A549 (cell line): ENCODE data around the gene NRG3. TPM values are rescaled to one million over a fixed set of nuclear protein-coding genes. Genes with fewer than 3 reads are reported as not detected.

ENCODE experiments used
- ATAC-seq, 2 experiments: fragments of 200-7000 bp in 1 of 2; fragments of >200 bp in 1 of 2; cut with Nextera tagmentation in 1 of 2; cut with Tn5 transposase in 1 of 2; 3 replicates each; pipeline versions ENCODE4 v1.8.0 to v1.9.1; 2018 to 2020; ENCODE audit warnings: mild to moderate bottlenecking in 1 of 2, moderate library complexity in 1 of 2
- CTCF ChIA-PET: fragments of 300-600 bp; sonication (Branson Sonifier 250); formaldehyde crosslinking; extraction: SDS; loops from one replicate; lab custom pipeline; 2021; ENCODE audit warnings: antibody characterized with exemption, inconsistent platforms; lab: Yijun Ruan, JAX
- POLR2A ChIA-PET: fragments of 350-600 bp; formaldehyde crosslinking; extraction: SDS; loops from one replicate; lab custom pipeline; 2021; ENCODE audit warnings: antibody characterized with exemption, inconsistent platforms; lab: Yijun Ruan, JAX
- DNase-seq, 2 experiments: peaks; one replicate each; pipeline versions ENCODE4 v3.0.0 to v3.0.0-alpha.2; 2011 to 2016; ENCODE audit warnings: low read depth in 1 of 2, low spot score in 1 of 2
- FAIRE-seq: peaks from 2 replicates; lab custom pipeline; 2011; peaks lifted over from hg19 to GRCh38; lab: Jason Lieb, UNC
- H3K27ac ChIP-seq, 2 experiments: fragments of >200 bp; sonication (Bioruptor Twin); formaldehyde crosslinking; 3 replicates each; pipeline ENCODE4 v1.5.1; 2016 to 2017
- H3K4me1 ChIP-seq: fragments of >200 bp; sonication (Bioruptor Twin); formaldehyde crosslinking; 3 replicates; pipeline ENCODE4 v1.6.1; 2016
- H3K4me2 ChIP-seq: fragments of >200 bp; sonication (Bioruptor Twin); formaldehyde crosslinking; 3 replicates; pipeline ENCODE4 v1.6.1; 2016
- H3K4me3 ChIP-seq: fragments of >200 bp; sonication (Bioruptor Twin); formaldehyde crosslinking; 3 replicates; pipeline ENCODE4 v1.5.1; 2016
- H3K9me3 ChIP-seq: fragments of >200 bp; sonication (Bioruptor Twin); formaldehyde crosslinking; 3 replicates; pipeline ENCODE4 v1.6.1; 2016
- CHD4 ChIP-seq: fragments of 200-600 bp; sonication (generic); IDR thresholded peaks from 2 replicates; pipeline ENCODE4 v1.6.1; 2016; ENCODE audit warnings: antibody characterized with exemption, mild to moderate bottlenecking, borderline replicate concordance
- CTCF ChIP-seq: fragments of >200 bp; sonication (Bioruptor Twin); formaldehyde crosslinking; IDR thresholded peaks from 3 replicates; pipeline ENCODE4 v1.5.1; 2016
- E2F6 ChIP-seq: IDR thresholded peaks from 2 replicates; pipeline ENCODE4 v1.6.1; 2012; ENCODE audit warnings: low read depth, borderline replicate concordance
- EHF ChIP-seq: fragments of 250-450 bp; sonication (Bioruptor Pico); IDR thresholded peaks from 2 replicates; pipeline ENCODE4 v1.5.0; 2020; ENCODE audit warnings: mild to moderate bottlenecking
- ELK1 ChIP-seq: fragments of 150-350 bp; IDR thresholded peaks from 2 replicates; pipeline ENCODE4 v1.6.1; 2014; ENCODE audit warnings: low read depth, mild to moderate bottlenecking, low read length
- ESRRA ChIP-seq: fragments of 150-350 bp; IDR thresholded peaks from 2 replicates; pipeline ENCODE4 v1.6.1; 2014; ENCODE audit warnings: mild to moderate bottlenecking, low read length, borderline replicate concordance
- FOXS1 ChIP-seq: fragments of 250-450 bp; sonication (Bioruptor Pico); IDR thresholded peaks from 2 replicates; pipeline ENCODE4 v1.5.0; 2020; ENCODE audit warnings: mild to moderate bottlenecking, moderate library complexity
- HDAC2 ChIP-seq: fragments of 200-600 bp; sonication (generic); IDR thresholded peaks from 2 replicates; pipeline ENCODE4 v1.6.1; 2016
- HES2 ChIP-seq: fragments of >200 bp; sonication (Bioruptor Twin); formaldehyde crosslinking; IDR thresholded peaks from 2 replicates; pipeline ENCODE4 v1.6.1; 2016
- HEYL ChIP-seq: fragments of 250-450 bp; sonication (Bioruptor Pico); IDR thresholded peaks from 2 replicates; pipeline ENCODE4 v1.8.0; 2021; ENCODE audit warnings: mild to moderate bottlenecking, moderate library complexity
- HMGXB4 ChIP-seq: fragments of 250-450 bp; sonication (Bioruptor Pico); IDR thresholded peaks from 2 replicates; pipeline ENCODE4 v1.5.0; 2021; ENCODE audit warnings: mild to moderate bottlenecking, moderate library complexity, borderline replicate concordance
- JUN ChIP-seq, 2 experiments: fragments of >200 bp; sonication (Bioruptor Twin); formaldehyde crosslinking; IDR thresholded peaks; 2 replicates in 1 of 2; 3 replicates in 1 of 2; pipeline ENCODE4 v1.6.1; 2016 to 2017
- KDM5A ChIP-seq: fragments of 200-600 bp; sonication (generic); IDR thresholded peaks from 2 replicates; pipeline ENCODE4 v1.6.1; 2016; ENCODE audit warnings: antibody characterized with exemption, mild to moderate bottlenecking
- MAFK ChIP-seq: fragments of 450-650 bp; IDR thresholded peaks from 2 replicates; pipeline ENCODE4 v1.6.1; 2014; ENCODE audit not compliant: partially characterized antibody
- MYC ChIP-seq: IDR thresholded peaks from 2 replicates; pipeline ENCODE4 v1.6.1; 2012; ENCODE audit warnings: mild to moderate bottlenecking, inconsistent platforms, low read length, improper control_type of control experiment, borderline replicate concordance
- NPAS2 ChIP-seq: fragments of 250-450 bp; sonication (Bioruptor Pico); IDR thresholded peaks from 2 replicates; pipeline ENCODE4 v1.8.0; 2022; ENCODE audit warnings: mild to moderate bottlenecking, moderate library complexity, borderline replicate concordance
- PHF8 ChIP-seq: fragments of 200-600 bp; sonication (generic); IDR thresholded peaks from 2 replicates; pipeline ENCODE4 v1.6.1; 2016; ENCODE audit warnings: low read depth, mild to moderate bottlenecking, antibody characterized with exemption, moderate library complexity, borderline replicate concordance
- RARB ChIP-seq: fragments of 250-450 bp; sonication (Bioruptor Pico); IDR thresholded peaks from 2 replicates; pipeline ENCODE4 v1.8.0; 2021; ENCODE audit warnings: mild to moderate bottlenecking, moderate library complexity
- SMC3 ChIP-seq: fragments of >200 bp; sonication (Bioruptor Twin); formaldehyde crosslinking; IDR thresholded peaks from 3 replicates; pipeline ENCODE4 v1.6.1; 2018; ENCODE audit warnings: inconsistent platforms
- SREBF2 ChIP-seq: fragments of 450-650 bp; IDR thresholded peaks from 2 replicates; pipeline ENCODE4 v1.6.1; 2014; ENCODE audit warnings: mild to moderate bottlenecking, moderate library complexity
- USF2 ChIP-seq: fragments of 450-650 bp; IDR thresholded peaks from 2 replicates; pipeline ENCODE4 v1.6.1; 2014; ENCODE audit warnings: antibody characterized with exemption
- ZC3H11A ChIP-seq: fragments of 450-650 bp; IDR thresholded peaks from 2 replicates; pipeline ENCODE4 v1.6.1; 2014; ENCODE audit warnings: antibody characterized with exemption, mild to moderate bottlenecking
- ZFP36 ChIP-seq: fragments of 450-650 bp; IDR thresholded peaks from 2 replicates; pipeline ENCODE4 v1.6.1; 2014; ENCODE audit warnings: borderline replicate concordance; ENCODE audit not compliant: partially characterized antibody
- ZNF302 ChIP-seq: fragments of 250-450 bp; sonication (Bioruptor Pico); IDR thresholded peaks from 2 replicates; pipeline ENCODE4 v1.9.0; 2021; ENCODE audit warnings: inconsistent platforms, mild to moderate bottlenecking, moderate library complexity
- WGBS: methylation state at CpG from one replicate; pipeline ENCODE4 v1.1.6; 2017; ENCODE audit errors: missing lambda C conversion rate; 5-methylcytosine and 5-hydroxymethylcytosine counted together
- polyA plus RNA-seq, 4 experiments: library from polyadenylated mRNA; depleted of rRNA in 3 of 4; stranded (reverse); fragments of >200 nt; fragmentation: RNase III in 1 of 4; extraction: RNeasy Plus Mini Kit Qiagen cat#74134 plus additional on column Dnase treatment in 1 of 4; gene quantifications; 2 replicates in 3 of 4; 3 replicates in 1 of 4; pipeline ENCODE4 v1.2.3, GENCODE V29; 2011 to 2017

The NRG3 gene
- polyA plus RNA-seq, 2 of the 4 experiments (the other 2 are of a cell fraction) = not detected

- Histone ChIP-seq H3K4me3 (no peak overlapping the region), H3K27ac (no peak overlapping the region), H3K4me1 (no peaks in the 10 kb centered on the region), H3K4me2 (no peak overlapping the region), H3K9me3 (no peaks in the 10 kb centered on the region)
- CTCF ChIA-PET = no interaction called here
- POLR2A ChIA-PET = no interaction called here
- DNase-seq (no peak), FAIRE-seq (no peak), ATAC-seq (no peak)
- no peak for TF ChIP-seq CTCF
- TF ChIP-seq HDAC2 = no peak
- no peak for TF ChIP-seq NPAS2
- TF ChIP-seq EHF (CRISPR knock-in tag) = no peak
- no peak for TF ChIP-seq ZFP36
- no peak for TF ChIP-seq MYC
- TF ChIP-seq E2F6 = no peak
- TF ChIP-seq FOXS1 = no peak
These were observed 446.7 kb downstream of the NRG3 start for GRCh38 chr10:82321724-82322123.

- H3K4me1 ChIP-seq = no peaks in the 10 kb centered on the region
- WGBS = 0% methylated on average over 2 of the region's 2 CpGs
- H3K9me3 ChIP-seq = no peaks in the 10 kb centered on the region
- H3K27ac ChIP-seq = no peak overlapping the region
- H3K4me3 ChIP-seq = no peak overlapping the region
- ATAC-seq (no peak), FAIRE-seq (no peak)
- no peak overlapping the region for H3K4me2 ChIP-seq
- CTCF ChIA-PET = interaction anchor here (1.6 kb wide), 1 partner anchor 9 kb away, joined by 3 read pairs; no protein-coding TSS in a partner anchor
- POLR2A ChIA-PET = no interaction called here
- no peak for TF ChIP-seq RARB (CRISPR knock-in tag)
- TF ChIP-seq, all 56 proteins: peak for 0
- no peak for DNase-seq
These were observed 456.7 kb downstream of the NRG3 start for GRCh38 chr10:82331716-82332115.

- POLR2A ChIA-PET = no interaction called here
These were observed 460.8 kb downstream of the NRG3 start for GRCh38 chr10:82335831-82336230.

More at GRCh38 chr10:82335831-82336230, 460.8 kb downstream of the NRG3 start:
- 0% methylated on average over 1 of the region's 1 CpG for WGBS
- Histone ChIP-seq H3K4me2 (no peak overlapping the region), H3K4me3 (no peak overlapping the region), H3K9me3 (no peaks in the 10 kb centered on the region), H3K4me1 (no peaks in the 10 kb centered on the region), H3K27ac (no peak overlapping the region)
- TF ChIP-seq SMC3 = no peak
- no peak for TF ChIP-seq HMGXB4 (CRISPR knock-in tag)
- no peak for TF ChIP-seq ELK1
- TF ChIP-seq JUN (IDR thresholded peaks at IDR 0.05) = no peak
- no peak for TF ChIP-seq ESRRA
- TF ChIP-seq HES2 = no peak
- no peak for TF ChIP-seq SREBF2
- no peak for TF ChIP-seq KDM5A
- TF ChIP-seq CHD4 = no peak
- TF ChIP-seq HEYL (CRISPR knock-in tag) = no peak
- TF ChIP-seq E2F6 = no peak
- no peak for TF ChIP-seq ZNF302 (CRISPR knock-in tag)
- no peak for TF ChIP-seq ZC3H11A
- no peak for TF ChIP-seq PHF8
- no peak for TF ChIP-seq MAFK
- TF ChIP-seq USF2 = no peak
- FAIRE-seq (no peak), DNase-seq (no peak), ATAC-seq (no peak)
- CTCF ChIA-PET = no interaction called here
